ENCODE results near the gene DYNC1H1. TPM values are rescaled to one million over a fixed set of nuclear protein-coding genes. Genes with fewer than 3 reads are reported as not detected.

The DYNC1H1 gene
- polyA plus RNA-seq, 5 donors, result 266 to 332 (median 277) TPM

DNA sequence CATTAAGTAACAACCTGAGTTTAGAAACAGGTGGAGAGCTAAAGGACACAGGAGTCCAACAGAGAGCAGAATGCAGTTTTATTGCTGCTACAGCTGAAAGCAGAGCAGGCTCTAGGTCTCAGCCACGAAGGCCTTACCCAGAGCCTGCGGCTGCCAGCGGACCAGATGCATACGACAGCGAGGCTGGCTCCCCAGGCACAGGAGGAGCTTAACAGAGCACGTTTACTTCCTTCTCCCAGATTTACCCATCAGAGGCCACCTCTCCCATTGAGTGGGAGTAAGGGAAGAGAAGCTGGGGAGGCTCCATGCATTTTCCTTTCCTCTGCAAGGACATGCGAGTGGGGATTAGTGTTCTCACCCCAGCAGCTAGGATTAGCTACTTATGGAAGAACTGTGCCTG lies 22.6 kb downstream of the DYNC1H1 start:
- no peak for DNase-seq

DNA sequence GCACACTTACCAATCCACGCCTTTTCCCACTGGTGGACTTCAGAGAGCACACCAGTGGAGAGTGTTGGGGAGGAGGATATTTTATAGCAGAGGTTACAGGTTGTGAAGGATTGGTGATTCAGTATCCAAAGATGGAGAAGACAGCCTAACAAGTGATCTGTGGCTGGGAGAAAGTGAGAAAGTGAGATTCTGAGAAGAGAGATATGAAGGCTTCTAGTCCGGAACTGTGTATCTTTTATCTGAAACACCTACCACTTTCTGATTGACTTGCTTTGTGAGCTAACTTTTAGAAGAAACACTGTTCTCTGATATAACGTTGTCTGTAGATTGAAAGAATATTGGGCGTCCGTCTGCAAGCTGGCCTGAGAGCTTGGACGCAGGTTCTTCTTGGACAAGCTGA lies 24.0 kb downstream of the DYNC1H1 start:
- DNase-seq, result no peak

DNA sequence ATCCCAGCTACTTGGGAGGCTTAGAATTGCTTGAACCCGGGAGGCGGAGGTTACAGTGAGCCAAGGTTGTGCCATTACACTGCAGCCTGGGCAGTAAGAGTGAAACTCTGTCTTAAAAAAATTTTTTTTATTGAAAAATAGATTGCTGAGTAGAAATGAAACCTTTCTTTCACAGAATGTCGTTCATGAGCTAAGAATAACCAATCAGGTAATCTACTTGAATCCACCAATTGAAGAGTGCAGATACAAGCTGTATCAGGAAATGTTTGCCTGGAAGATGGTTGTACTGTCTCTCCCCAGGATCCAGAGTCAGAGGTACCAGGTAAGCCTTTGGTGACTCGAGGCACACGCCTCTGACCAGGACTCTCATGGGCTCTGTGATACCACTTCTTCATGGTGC lies 27.0 kb downstream of the DYNC1H1 start:
- no peak for DNase-seq

DNA sequence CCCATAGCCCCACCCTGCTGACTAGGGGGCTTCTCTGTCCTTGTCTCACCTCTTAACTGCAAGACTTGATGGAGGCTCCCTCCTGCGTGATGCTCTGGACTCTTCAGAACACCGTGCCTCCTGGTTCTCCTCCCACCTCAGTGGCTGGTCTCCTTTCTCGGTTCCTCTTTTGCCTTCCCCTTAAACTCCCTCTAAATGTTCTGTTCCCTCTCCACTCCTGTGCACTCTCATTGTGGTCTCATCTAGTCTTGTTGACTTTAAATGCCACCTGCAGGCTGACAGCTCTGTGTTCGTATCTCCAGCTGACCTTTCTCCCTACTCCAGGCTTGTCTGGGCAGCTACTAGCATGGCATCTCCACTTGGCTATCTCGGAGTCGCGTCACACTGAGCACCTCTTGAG lies 28.3 kb downstream of the DYNC1H1 start:
- DNase-seq, result no peak

DNA sequence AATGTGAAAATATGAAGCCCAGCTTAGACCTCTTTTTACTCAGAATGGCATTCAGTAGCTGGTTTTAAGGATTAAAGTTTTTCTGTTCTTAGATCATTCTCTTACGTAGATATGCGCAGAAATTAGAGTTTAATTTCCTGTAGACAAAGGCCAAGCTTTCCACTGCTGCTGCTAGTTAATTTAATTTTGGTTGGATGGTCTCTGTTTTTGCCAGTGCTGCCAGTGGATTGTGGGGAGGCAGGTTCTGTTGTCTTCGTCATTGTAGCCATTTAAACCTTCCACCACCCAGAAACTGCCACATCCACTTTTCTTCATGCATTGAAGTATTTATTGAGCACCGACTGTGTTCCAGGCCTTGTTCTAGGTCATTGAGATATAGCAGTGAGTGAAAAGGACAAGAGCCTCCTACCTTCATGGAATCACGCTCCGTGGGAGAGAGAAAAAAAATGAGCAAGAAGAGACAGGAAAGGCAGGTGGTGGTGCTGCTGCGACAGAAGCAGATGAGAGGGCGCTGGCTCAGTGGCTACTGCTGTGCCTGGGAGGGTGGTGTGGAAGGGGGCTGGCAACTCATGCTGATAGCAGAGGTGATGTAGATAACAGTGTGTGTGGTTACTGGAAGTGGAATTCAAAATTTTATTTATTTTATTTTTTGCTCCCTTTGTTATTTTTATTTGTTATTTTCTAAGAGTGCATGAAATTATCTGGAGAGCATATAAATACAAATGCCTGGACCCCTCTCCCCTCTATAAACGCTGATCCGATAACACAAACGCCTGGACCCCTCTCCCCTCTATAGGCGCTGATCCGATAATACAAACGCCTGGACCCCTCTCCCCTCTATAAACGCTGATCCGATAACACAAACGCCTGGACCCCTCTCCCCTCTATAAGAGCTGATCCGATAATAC lies 33.3 kb downstream of the DYNC1H1 start:
- no peak for DNase-seq

DNA sequence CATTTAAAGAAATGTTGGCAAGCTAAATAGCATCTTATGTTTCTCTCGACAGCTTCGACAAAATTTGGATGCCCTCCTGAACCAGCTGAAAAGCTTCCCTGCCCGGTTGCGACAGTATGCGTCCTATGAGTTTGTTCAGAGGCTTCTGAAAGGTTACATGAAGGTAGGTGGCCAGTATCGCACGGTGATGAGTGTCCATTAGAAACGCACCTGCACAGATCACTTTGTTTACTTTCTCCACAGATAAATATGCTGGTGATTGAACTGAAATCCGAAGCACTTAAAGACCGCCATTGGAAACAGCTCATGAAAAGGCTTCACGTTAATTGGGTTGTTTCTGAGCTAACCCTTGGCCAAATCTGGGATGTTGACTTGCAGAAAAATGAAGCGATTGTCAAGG lies 36.5 kb downstream of the DYNC1H1 start:
- DNase-seq, result no peak

DNA sequence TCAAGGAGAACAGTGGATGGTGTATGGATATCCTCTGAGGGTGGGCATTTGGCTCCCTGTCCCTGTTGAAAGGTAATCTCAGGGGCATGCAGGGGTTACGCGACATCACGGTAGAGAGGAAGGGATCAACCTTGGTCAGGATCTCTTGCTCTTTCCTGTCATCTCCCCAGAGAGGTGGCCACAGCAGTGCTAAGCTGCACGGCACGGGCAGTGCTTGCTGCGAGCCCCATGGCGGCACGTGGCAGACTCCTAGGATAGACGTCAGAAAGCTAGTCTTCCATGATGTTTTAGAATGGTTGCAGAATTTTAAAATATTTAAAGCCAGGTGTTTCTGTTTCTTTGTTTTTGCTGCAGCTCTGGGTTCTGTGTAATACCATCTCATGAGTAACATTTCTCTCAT lies 41.0 kb downstream of the DYNC1H1 start:
- no peak for DNase-seq

DNA sequence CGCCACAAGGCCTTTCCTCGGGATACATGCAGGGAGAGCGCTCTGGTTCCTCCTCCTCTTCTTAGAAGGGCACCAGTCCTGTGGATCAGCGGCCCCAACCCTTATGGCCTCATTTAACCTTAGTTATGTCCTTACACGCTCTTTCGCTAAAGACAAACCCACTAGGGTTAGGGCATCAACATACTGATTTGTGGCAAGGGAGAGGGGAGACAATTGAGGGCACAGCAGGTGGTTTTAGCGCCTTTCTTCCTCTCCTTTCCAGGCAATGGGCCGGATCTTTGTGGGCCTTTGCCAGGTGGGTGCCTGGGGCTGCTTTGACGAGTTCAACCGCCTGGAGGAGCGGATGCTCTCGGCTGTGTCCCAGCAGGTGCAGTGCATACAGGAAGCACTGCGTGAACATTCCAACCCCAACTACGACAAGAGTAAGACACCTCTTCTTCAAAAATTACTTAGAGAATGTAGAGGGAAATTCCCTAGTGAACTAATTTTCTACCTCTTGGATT lies 43.6 kb downstream of the DYNC1H1 start:
- DNase-seq, result no peak

DNA sequence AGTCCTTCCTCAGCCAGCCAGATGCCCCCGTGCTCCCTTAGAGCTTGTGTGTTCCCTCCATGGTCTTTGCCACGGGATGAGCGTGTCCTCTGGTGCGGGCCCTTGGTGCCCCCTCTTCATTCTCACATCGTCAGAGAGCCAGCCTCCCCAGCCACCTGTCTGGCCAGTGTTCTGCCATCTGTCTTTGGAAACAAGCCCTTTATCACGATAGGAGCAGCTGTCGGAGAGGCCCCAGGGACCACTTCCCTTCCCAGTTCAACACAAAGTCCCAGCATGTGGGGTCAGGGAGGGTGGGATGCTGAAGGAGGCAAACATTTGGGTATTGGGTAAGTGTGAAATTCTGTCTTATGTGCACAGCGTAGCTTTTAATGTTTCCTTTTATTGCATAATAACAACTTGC lies 44.5 kb downstream of the DYNC1H1 start:
- no peak for DNase-seq

DNA sequence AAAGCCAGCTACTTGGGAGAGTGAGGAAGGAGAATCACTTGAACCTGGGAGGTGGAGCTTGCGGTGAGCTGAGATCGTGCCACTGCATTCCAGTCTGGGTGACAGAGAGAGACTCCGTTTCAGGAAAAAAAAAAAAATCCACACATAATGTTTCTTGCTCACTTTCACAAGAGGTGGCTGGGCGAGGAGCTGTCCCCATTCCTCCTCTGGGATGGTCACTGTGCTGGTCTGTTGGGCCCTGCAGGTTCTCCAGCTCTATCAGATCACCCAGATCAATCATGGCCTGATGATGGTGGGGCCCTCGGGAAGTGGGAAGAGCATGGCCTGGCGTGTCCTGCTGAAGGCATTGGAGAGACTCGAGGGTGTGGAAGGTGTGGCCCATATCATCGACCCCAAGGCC lies 47.3 kb downstream of the DYNC1H1 start:
- no peak for DNase-seq

DNA sequence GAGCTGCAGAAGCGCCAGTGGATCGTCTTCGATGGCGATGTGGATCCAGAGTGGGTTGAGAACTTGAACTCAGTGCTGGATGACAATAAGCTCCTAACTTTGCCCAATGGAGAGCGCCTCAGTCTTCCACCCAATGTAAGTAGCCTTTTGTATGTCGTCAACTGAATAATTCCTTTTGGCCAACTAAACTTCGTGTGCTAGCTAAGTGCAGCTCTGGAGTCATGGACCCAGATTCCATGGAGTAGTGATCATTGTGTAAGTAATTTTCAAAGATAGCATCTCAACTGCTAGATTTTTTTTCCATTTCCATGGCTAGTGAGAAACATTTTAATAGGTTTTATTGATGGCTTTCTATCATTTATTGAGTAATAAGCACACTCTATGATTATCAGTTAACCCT lies 48.0 kb downstream of the DYNC1H1 start:
- DNase-seq, result no peak

DNA sequence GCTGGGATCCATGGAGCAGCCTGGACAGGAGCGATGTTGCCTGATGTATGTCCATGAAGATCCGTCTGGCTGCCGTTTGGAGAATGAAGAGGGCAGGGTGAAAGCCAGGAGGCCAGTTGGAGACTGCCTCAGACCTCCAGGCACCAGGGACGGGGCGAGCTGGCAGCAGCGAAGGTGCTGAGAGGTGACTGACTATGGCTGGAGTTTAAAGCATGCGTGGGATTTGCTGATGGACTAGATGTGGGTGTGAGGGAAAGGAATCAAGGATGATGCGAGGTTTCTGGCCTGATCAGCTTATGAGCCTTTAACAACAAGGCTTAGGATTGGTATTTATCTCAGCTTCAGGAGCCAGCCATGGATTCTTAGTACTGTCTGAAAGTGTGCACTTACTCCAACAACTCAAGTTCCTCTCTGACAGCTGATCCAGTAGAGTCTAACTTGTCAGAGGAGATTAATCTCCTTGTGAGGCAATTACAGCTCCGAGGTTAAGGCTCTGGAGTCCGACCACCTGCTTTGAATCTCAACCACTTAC lies 49.4 kb downstream of the DYNC1H1 start:
- no peak for DNase-seq

DNA sequence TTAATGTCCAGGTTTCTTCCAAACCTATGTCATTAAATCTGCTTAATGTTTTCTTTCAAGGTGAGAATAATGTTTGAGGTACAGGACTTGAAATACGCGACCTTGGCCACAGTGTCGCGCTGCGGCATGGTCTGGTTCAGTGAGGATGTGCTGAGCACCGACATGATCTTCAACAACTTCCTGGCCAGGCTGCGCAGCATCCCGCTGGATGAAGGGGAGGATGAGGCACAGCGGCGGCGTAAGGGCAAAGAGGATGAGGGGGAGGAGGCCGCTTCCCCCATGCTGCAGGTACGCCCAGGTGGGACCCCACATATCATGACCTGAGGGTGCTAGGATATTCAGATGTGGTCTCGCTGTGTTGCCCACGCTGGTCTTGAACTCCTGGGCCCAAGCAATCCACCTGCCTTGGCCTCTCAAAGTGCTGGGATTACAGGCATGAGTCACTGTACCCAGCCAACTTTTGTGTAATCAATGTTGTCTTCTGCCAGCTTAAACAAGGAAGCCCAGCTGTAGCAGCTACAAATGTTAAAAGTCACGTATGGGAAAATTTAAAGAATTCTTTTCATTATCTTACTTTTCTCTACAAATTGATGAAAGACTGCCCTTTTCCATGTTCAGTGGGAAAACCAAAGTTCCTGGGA lies 50.8 kb downstream of the DYNC1H1 start:
- no peak for DNase-seq

DNA sequence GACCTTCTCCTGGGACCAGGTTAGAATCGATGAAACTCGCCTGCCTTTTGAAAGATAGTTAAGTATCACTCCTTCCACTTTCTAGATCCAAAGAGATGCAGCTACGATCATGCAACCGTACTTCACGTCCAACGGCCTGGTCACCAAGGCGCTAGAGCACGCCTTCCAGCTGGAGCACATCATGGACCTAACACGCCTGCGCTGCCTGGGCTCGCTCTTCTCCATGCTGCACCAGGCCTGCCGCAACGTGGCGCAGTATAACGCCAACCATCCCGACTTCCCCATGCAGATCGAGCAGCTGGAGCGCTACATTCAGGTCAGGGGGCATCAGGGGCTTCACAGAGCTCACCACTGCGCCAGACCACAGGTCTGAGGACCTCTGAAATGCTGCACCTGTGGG lies 51.4 kb downstream of the DYNC1H1 start:
- DNase-seq, result no peak

DNA sequence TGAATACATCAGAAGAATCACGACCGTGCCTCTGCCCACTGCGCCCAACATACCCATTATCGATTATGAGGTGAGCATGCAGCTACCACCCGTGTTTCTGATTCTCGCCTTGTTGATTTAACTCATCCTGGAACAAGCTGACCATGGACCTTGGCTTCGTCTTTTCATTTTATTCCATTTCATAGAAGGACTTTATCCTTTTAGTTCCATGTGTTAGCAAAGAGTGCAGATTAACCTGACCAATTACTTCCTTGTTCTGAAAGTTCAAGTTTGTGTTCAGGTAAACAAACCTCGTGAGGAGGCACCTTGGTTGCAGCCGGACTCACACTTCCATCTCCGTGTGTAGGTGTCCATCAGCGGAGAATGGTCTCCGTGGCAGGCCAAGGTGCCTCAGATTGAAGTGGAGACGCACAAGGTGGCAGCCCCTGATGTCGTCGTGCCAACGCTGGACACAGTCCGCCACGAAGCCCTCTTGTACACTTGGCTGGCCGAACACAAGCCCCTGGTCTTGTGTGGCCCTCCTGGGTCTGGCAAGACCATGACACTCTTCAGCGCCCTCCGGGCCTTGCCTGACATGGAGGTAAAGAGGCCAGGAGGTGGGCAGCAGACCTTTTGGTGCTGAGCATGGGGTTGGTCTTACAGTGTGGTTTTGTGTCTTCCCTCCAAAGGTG lies 52.2 kb downstream of the DYNC1H1 start:
- no peak for DNase-seq

DNA sequence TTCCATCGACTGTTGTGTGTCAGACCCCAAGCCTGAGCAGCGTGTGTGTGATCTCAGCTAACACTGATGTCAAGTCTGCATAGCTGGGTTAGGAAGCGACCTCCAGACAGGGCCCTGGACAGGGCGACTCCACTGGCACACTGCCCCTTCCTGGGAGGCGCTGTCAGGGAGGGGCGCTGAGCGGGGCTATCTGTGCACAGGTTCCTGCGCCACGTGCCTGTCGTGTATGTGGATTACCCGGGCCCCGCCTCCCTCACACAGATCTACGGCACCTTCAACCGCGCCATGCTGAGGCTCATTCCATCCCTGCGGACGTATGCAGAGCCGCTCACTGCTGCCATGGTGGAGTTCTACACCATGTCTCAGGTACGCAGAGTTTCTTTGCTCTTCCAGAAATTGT lies 53.9 kb downstream of the DYNC1H1 start:
- no peak for DNase-seq

DNA sequence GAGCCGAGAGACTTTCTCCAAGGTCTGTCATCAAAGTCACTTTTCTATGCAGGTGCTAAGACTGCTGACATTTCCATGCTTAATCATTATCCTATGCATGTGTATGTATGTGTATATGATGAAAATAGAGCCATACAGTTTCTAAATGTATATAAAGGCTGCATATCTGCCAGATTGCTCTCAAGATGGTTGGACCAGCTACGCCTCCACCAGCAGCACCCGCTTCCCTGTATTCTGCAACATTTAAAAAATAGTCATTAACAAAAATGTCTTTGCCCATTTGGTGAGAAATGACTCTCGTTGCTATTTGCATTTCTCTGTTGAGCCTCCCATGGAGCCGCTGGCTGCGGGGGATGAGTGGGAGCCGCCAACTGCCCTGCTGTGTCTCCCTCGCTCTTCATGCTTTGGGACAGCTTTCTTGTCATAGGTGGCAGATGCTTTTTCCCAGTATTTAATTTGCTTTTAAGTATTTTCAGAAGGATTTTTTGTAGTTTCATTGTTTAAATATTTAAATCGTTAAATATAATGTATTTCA lies 54.7 kb downstream of the DYNC1H1 start:
- no peak for DNase-seq

DNA sequence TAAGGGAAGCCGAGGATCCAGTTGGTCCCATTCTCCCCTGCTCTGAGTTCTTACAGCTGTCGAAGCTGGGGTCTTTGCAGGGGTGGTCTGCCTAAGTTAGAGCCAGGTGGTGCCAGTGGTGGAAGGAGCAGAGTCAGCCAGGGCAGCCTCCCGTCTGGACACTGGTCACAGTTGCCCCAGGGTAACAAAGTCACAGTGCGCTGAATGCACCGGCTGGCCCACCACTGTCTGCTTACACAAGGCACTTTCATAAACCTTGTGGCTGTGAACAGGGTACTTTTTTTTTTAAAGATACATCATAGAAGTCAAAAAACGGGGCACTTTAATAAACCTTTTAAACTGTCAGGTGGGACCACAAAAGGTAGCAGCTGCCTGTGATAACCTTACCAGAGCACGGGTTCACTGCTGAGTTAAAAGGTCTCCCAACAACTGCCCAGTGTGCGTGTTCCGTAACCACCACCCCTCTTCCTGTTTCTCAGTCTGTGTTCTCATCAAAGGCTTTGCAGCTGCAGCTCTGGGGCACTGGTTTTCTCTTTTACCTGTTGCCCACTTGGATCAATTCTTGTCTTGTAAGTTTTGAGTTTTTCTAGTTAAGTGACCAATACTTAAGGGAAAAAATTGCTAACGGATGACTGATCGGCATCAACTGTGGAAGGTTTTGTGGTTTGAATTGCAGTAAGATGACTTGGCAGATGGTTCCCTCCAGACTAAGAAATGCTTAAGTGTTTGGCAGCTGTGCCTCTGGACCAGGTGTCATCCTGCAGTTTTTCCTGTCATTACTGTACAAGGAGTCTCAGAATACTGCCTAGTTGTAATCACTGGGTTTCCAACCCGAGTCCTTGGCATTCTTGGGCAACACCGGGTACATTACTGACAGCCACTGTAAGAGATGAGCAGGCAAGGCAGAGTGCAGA lies 55.9 kb downstream of the DYNC1H1 start:
- DNase-seq, result no peak

DNA sequence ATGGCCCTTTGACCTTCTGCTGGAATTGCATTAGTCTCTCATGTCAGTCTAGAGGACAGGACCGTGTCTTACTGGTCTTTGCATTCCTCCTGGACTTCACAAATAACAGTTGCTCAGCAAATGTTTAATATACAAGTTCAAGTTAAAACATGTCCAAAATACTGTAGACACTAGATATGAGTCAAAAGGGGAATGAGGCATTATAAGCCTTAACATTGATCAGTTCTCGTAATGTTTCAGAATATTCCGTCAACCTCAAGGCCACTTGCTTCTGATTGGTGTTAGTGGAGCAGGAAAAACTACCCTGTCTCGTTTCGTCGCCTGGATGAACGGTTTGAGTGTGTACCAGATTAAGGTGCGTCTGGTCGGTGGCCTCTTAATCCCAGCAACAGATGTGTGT lies 62.6 kb downstream of the DYNC1H1 start:
- no peak for DNase-seq

DNA sequence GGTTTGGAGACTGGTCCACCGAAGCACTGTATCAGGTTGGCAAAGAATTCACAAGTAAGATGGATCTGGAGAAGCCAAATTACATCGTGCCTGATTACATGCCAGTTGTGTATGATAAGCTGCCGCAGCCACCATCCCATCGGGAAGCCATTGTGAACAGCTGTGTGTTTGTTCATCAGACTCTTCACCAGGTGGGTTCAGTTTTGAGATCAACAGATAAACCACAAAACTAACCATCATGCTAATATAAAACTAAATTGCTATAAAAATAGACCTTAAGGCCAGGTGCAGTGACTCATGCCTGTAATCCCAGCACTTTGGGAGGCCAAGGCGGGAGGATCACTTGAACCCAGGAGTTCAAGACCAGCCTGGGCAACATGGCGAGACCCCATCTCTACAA lies 63.6 kb downstream of the DYNC1H1 start:
- no peak for DNase-seq

DNA sequence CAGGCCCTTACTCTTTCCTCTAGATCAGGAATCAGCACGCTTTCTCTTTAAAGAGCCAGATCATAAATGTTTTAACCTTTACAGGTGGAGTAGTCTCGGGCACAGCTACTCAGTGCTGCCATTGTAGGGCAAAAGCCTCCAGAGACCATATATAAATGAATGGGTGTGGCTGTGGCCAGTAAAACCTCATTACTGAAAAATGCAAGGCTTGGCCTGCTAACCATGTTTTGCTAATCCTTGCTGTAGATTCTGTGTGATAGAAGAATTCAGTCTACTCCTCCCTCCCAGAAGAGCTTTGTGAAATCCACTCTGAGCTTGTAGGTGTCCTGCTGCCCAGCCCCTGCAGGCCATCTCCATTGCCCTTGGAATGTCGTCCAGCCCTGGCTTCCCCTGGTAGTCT lies 64.4 kb downstream of the DYNC1H1 start:
- DNase-seq, result no peak

All from right lung (tissue), 5 donors.